PC-9 (cell line): ENCODE results near the gene GEMIN8.

ENCODE experiments used
- EZH2 ChIP-seq: fragments of 200-600 bp; sonication (generic); IDR thresholded peaks from 2 replicates; pipeline ENCODE4 v1.8.0; 2017; ENCODE audit warnings: antibody characterized with exemption, low read depth
- TF ChIP-seq, protein P1 (sequence below): fragments of 200-600 bp; sonication (generic); conservative IDR thresholded peaks from 2 replicates; pipeline ENCODE4 v1.6.1; 2017; ENCODE audit warnings: mixed run types, antibody characterized with exemption, mild to moderate bottlenecking, moderate library complexity

DNA sequence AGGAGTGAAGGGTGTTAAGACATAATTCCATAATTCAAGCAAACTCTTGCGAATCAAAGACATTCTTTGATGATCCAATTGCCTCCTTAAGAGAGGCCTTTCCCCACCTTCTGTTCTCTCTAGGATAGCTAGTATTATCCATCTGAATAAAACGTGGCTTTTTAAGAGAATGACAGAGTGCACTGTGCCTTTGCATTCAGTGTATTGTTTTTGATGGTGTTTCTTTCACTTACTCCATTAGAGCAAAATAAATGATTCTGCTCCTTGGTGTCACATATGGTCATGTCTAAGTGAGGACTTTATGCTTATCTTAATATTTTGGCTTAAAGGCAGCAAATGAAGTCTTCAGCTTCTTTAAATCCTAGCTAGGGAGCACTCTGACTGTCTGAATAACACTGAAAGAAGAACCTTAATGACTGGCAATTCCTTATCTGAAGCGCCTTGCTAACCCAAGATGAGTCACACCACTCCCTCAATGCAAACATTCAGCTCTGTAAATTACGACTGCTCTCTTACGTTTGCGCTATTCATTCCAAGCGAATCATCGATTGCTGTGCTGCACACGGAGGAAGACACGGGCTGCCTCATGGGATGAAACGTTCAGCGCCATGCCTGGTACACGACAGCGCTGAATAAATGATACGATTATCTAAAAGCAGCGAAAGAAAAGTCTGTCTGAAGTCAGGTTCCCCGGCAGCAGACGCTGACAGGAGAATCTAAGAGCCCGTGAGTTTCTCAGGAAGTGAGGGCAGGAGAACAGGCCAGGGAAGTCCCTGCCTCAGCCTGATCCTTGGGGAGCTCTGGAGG is 35.1 kb upstream of the GEMIN8 start:
- no peak for TF ChIP-seq EZH2
- TF ChIP-seq, protein P1, sequence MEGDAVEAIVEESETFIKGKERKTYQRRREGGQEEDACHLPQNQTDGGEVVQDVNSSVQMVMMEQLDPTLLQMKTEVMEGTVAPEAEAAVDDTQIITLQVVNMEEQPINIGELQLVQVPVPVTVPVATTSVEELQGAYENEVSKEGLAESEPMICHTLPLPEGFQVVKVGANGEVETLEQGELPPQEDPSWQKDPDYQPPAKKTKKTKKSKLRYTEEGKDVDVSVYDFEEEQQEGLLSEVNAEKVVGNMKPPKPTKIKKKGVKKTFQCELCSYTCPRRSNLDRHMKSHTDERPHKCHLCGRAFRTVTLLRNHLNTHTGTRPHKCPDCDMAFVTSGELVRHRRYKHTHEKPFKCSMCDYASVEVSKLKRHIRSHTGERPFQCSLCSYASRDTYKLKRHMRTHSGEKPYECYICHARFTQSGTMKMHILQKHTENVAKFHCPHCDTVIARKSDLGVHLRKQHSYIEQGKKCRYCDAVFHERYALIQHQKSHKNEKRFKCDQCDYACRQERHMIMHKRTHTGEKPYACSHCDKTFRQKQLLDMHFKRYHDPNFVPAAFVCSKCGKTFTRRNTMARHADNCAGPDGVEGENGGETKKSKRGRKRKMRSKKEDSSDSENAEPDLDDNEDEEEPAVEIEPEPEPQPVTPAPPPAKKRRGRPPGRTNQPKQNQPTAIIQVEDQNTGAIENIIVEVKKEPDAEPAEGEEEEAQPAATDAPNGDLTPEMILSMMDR, result no peak
